CD4-positive, alpha-beta T cell treated with Interleukin-15 for 4 hours (primary cell): ENCODE results near the gene RIPPLY1.

Experiments used
- DNase-seq: peaks from one replicate; pipeline ENCODE4 v3.0.0-alpha.2; 2020; ENCODE audit warnings: low spot score

RIPPLY1 gene

GRCh38 chrX:106903291-106903824 lies at the start of gene RIPPLY1:
Gene RIPPLY1 (minus strand): TSS chrX:106903341. CDS start chrX:106903287, 54 bp downstream.
- no peak for DNase-seq

GRCh38 chrX:106952538-106952937 lies 49.4 kb upstream of the RIPPLY1 start:
- no peak for DNase-seq

DNA sequence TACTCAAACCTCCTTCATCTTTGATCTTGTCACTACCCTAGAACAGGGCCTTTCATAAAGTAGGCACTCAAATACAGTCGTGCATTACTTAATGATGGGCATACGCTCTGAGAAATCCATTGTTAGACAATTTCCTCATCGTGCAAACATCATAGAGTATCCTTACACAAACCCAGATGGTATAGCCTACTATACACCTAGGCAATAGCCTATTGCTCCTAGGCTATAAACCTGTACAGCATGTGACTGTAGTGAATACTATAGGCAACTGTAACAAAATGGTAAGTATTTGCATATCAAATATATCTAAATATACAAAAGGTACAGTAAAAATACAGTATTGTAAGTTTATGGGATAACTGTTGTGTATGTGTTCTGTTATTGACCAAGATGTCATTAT lies 48.9 kb upstream of the RIPPLY1 start:
- no peak for DNase-seq

- no peak for DNase-seq
Measured at GRCh38 chrX:106951230-106951629, 48.1 kb upstream of the RIPPLY1 start.

DNA sequence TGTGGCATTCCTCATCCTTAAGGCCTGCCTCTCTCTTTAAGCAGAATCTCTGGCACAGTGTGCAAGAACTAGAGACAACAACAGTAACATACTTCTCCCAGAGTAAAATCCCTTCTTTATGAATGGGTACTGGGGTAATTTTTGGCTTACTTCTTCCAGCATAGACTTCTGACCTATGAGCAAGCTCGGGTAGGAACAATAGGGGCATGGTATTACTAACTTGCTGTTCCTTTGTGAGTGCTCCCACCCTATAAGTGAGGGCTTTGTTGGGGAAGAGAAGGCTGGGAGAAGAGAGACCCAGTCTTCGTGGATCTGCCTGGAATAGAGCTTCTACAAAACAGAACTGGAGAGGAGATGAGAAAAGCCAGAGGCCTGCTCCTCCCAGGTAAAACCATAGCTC lies 47.2 kb upstream of the RIPPLY1 start:
- no peak for DNase-seq

DNA sequence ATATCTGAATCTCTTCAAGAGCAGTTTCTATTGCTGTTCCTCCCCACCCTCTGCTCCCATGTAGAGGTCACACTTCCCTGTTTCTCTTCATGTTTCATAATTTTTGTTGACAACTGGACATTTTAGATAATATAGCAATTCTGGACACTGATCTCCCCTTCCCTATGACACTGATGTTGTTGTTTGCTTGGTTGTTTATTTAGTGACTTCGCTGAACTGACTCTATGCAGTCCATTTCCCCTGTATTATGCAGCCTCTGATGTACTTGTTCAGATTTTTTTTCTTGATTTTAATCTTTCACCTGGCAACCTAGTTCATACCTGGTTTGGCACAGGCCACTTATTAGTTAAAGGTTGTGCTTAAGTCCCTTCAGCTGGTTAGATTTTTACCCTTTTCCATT lies 46.2 kb upstream of the RIPPLY1 start:
- DNase-seq = no peak

- no peak for DNase-seq
Measured at GRCh38 chrX:106948641-106949040, 45.5 kb upstream of the RIPPLY1 start.

GRCh38 chrX:106946464-106946863 lies 43.3 kb upstream of the RIPPLY1 start:
- no peak for DNase-seq

DNA sequence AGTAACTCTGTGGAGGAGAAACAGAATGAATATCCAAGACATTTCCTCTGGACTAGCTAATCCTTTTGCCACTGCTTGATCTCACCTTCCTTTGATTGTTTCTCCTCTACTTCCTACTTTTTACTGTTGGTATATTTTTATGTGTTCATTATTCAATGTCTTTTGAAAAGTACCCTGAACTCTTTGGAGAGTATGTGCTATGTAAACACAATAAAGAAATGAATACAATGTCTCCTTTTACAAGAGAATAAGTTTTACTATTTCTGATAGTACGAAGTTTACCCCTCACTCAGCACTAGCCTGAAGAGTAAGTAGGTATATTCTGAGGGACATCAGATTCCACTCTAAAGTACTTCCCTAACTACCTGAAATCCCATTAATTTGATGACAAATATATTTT lies 36.9 kb upstream of the RIPPLY1 start:
- DNase-seq = no peak

DNA sequence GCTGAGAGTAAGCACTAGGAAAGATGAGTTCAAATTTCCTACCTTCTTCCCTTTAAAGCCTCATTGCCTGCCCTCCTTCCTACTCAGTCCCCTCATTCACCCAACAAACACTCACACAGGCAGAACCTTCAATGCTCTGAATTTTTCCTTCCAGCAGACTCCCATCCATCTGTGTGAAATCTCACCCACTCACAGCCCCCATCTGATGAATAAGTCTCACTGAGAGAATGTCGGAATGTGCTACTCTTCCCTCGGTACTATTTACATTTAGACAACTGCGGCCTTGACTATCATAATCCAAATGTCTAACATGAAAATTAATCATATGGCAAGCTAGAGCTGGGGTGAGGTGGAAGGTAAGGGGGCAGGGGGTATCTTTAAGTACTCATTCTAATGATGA lies 36.4 kb upstream of the RIPPLY1 start:
- no peak for DNase-seq

DNA sequence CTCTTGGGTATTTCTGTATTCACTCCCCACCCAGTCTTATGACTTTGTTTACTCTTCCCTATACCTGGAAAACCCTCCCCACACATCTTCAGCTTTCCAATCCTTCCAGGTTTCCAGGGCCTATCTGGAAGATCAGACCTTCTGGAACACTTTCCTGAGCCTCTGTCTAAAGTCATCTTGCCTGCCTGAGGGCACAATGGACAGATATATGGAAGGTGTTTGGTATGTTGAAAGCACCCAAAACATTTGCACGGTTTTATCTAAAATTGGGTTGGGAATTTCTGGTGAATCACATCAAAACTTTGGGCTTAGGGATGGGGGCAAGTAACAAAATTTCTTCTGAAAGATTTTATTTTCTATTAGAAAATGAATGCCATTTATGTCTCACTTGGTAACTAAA lies 33.1 kb upstream of the RIPPLY1 start:
- no peak for DNase-seq

GRCh38 chrX:106935175-106935574 lies 32.0 kb upstream of the RIPPLY1 start:
- DNase-seq = no peak

GRCh38 chrX:106933538-106933961 lies 30.4 kb upstream of the RIPPLY1 start:
- DNase-seq = no peak

DNA sequence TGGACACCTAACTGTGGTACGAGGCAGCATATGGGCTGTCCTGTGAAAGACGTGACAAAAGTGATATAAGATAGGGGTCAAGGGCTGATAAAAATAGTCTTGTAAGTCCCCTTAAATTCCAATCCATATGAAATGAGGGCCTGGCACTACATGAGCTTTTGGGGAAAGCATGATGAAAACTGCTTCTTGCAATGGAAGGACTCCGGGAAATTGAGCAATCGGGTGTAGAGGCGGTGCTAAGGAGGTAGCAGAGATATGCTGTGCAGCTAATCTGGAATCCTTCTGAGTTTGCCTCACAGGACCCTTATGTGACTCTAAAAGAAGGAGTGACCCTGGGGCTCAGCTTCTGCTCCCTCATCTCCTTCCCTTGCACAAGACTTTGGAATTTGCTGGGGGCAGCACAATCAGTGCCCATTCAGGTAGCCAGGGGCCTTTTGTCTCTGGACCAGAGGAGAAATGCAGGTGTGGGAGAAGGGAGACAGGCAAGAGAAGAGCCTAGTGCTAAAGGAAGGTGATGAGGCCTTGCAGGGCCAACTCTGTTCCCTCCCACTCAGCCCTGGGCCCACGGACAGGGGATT lies 29.9 kb upstream of the RIPPLY1 start:
- DNase-seq = no peak

- DNase-seq = no peak
Measured at GRCh38 chrX:106932492-106932923, 29.4 kb upstream of the RIPPLY1 start.

- DNase-seq = no peak
Measured at GRCh38 chrX:106931831-106932491, 28.8 kb upstream of the RIPPLY1 start.

- DNase-seq = no peak
Measured at GRCh38 chrX:106928227-106928626, 25.1 kb upstream of the RIPPLY1 start.

DNA sequence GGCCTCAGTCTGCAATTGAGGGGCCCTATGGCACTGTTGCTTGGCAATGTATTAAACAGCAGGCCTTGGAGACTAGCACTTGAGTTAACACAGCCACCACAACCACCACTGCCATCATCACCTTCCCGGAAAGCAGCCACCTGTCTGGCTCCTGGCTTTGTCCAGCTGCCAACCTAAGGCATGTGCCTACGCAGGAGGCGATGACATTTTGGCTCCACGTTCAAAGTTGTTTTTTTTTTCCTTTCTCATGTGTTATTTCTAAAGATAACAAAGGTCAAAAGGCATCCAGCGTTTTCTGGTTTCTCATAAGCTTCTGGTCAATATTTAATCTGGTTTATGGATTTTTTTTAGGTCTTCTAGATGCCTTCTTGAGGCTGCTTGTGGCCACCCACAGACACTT lies 24.6 kb upstream of the RIPPLY1 start:
- no peak for DNase-seq

DNA sequence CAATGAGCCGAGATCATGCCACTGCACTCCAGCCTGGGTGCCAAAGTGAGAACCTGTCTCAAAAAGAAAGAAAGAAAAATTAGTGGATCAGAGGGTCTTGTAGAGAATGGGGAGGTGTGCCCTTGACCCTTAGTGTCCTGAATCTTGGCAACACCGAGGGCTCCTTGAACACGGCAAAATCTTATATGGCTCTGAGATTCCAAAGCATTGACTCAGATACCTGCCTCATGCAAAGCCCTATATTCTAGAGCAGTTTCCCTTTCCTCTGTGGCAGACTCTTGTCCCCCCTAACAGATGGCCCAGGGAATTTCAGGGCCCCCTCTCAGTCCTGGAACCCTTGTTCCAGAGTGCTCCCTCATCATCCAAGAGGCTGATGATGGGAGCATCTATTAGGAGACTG lies 23.9 kb upstream of the RIPPLY1 start:
- DNase-seq = no peak

DNA sequence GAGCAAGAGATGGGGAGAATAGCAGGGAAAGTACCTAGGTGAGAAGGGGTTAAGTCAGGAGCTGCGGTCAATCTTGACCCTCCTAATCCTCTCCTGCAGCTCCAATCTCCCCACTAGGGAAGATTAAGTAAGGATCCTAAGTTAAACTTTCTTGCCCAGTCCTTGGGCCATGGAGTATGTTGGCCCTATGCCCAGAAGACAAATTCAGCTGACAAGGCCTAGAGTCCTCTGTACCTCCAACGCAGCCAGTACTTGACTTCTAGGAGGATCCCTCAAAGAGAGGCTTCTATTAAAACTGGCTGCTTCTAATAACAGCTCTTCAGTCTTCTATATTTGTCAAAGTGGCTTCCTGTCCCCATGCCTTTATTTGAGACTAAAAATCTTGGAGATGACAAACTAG lies 18.5 kb upstream of the RIPPLY1 start:
- no peak for DNase-seq

DNA sequence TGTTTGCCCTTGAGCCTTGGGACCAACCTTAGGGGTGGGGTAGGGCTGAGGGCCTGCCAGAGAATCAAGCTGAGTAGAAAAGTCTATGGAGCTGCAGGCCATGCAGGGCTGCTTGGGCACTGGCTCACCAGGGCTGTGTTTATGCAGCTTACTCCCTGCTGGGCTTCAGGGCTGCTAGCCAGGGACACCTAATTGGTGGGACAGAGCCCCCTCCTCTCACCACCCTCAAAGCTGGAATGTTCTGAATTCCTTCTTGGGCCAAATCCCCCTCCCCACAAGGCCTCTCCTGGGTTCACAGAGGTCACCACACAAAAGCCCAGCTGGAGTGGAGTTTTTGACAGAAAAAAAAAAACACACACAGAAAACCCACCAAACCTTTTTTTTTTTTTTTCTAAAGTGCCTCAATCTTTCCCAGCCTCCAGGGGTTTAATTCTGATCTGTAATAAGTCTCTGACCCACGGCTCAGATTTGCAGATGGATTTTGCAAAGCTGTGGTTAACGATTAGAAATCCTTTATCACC lies 16.9 kb upstream of the RIPPLY1 start, which contains the start of gene CLDN2:
Gene CLDN2, plus strand, starts transcription at position 471 of the 521 bp plus-strand sequence. CDS start 7,827 bp downstream, outside the sequence.
- no peak for DNase-seq

- peak; percentile 16 for DNase-seq
Measured at GRCh38 chrX:106917830-106918500, 14.8 kb upstream of the RIPPLY1 start.

- DNase-seq = no peak
Measured at GRCh38 chrX:106912864-106913263, 9.7 kb upstream of the RIPPLY1 start.
